ENCODE data around the gene NLRX1.
A peak's percentile ranks its signal among the peaks of the same experiment; 100 is the strongest.
"Not testable (repeated sequence)": the region's sequence is repeated elsewhere in the genome, so short reads cannot be mapped to it uniquely, and the experiment has no call there.

The NLRX1 gene

DNA sequence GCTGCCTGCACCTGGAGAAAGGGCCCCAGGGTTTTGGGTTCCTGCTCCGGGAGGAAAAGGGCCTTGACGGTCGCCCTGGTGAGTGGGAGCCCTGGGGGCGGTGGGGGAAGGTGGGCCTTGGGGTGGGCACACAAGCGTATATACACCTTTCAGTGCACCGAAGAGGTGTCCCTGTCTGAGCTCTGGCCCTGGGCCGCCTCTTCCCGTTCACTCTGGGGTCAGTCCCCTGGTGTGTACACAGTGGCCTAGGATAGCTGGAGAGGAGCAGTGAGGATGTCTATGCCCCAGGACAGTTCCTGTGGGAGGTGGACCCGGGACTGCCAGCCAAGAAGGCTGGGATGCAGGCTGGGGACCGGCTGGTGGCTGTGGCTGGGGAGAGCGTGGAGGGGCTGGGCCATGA lies 19.5 kb downstream of the NLRX1 start:
- DNase-seq = no peak

DNA sequence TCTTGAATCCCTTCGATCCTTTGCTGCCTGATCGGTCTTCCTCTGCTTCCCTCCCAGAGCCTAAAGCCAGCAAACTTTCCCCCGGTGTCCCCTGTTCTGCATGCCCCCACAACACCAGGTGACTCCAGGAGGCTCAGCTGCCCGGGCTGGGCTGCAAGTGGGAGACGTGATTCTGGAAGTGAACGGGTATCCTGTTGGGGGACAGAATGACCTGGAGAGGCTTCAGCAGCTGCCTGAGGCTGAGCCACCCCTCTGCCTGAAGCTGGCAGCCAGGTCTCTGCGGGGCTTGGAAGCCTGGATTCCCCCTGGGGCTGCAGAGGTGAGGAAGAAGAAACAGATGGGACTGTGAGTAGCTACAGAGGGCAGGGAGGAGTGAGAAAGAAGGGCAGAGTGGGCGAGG lies 20.4 kb downstream of the NLRX1 start:
- DNase-seq = no peak

DNA sequence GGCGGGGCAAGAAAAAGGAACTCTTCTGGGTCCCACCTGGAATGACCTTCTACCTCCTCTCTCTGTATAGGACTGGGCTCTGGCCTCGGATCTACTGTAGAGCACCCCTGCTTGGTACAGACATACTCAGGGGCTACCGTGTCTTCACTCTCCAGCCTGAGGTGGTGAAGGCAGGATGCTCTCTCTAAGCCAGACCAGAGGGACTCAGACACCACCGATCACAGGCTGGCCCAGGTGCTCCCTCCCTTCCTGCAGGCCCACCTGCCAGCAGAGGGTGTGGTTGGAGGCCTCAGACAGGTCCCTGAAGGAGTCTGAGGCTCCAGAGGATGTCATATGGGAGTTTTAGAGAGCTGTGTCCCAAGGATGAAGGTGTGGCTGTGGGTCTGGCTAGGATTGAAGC lies 20.9 kb downstream of the NLRX1 start:
- peak; percentile 8 for DNase-seq

DNA sequence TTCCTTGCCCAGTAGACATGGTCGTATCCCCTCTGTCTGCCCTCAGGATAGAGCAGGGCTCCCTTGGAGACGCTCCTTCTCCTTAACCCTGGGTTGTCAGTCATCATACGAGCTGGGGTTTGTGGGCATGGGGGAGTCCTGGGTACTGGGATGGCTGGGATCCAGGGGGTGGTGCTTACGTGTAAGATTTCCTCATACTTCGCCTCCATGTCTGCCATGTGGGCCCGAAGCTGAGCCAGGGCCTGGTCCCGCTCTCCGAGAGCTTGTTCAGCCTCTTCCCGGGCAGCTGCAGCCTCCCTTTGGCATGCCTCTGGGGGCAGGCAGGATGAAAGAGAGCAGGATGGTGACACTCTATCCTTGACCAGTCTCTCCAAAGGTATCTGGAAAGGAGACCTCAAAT lies 22.0 kb downstream of the NLRX1 start:
- no peak for DNase-seq

DNA sequence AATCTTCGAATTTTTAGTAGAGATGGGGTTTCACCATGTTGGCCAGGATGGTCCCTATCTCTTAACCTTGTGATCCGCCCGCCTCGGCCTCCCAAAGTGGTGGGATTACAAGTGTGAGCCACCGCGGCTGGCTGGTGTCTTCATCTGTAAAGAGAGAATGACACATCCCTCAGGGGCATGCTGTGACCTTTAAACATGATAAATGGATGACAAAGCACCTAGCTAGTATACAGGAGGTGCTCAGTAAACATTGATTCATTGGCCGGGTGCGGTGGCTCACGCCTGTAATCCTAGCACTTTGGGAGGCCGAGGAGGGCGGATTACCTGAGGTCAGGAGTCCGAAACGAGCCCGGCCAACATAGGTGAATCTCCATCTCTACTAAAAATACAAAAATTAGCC lies 22.7 kb downstream of the NLRX1 start:
- DNase-seq = not testable (repeated sequence)

DNA sequence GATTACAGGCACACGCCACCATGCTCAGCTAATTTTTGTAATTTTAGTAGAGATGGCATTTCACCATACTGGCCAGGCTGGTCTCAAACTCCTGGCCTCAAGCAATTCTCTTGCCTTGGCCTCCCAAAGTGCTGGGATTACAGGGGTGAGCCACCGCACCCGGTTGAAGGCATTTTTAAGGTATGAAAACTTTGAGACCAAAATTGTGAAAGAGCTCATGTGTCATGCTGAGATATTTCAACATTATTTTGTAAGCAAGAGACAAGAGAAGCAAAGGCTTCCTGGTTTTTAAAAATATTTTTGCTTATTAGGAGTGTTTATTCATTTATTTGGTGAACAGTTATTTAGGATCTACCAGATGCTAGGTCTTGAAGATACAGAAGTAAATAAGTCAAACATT lies 23.6 kb downstream of the NLRX1 start:
- no peak for DNase-seq

DNA sequence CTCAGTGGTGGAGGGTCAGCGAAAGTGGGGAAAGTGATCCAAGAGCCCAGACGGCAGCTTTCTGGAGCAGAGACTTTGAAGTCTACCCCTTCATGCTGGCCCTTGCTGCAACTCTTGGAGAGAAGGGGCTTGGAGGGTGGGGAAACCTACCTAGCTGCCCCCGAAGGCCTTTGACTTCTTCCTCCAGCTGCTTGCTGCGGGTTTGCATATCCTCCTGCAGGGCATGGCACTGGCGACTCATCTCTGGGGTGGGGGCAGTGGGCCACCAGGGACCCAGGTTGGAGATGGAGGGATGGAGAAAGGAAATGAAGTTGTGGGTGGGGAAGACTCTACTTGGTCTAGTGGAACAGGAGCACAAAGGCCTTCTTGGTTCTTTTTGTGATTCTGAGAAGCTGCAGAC lies 24.5 kb downstream of the NLRX1 start:
- DNase-seq = no peak

DNA sequence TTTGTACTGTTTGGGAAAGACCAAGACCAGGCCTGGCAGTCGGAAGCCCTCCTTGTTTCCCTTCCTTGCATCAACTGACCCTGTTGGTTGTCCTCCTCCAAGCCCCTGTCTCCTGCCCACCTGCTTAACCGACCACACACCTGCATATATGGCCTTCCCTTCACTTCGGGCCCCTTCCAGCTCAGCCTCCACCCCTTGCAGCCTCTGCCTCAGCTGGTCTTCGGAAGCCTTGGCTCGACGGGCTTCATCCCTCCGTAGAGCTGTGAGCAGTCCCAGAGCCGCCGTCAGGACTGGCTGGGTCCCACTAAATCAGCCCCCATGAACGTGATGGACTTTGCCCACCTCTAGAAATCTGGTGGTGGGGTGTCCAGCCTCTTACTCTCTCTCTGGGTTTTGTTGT lies 25.1 kb downstream of the NLRX1 start:
- no peak for DNase-seq

DNA sequence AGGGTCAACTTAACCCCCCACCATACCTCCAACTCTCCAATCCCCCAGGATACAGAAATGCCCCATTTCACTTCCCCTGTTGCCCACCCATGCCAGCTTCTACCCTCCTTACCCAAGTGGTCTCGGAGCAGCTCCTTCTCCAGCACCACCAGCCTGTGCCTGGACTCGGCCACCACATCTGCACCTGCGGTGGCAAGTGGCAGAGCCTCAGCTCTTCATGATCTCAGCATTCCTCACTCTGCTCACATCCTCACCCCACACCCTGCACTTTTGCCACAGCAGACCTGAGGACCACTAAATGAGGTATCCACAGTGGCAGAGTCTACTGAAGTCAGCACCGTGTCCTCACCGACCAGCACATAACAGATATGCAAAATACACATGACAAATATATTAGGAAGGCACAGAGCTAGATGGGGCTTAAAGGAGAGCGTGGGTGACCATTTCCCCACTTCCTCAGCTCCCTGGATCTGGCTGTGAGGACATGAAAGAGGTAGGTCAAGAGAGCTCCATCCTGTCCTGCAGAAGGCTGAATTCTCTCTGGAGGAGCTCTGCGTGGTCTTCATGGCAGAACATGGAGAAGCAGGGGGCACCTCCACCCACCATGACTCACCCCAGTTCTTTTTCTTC lies 26.4 kb downstream of the NLRX1 start:
- no peak for DNase-seq

DNA sequence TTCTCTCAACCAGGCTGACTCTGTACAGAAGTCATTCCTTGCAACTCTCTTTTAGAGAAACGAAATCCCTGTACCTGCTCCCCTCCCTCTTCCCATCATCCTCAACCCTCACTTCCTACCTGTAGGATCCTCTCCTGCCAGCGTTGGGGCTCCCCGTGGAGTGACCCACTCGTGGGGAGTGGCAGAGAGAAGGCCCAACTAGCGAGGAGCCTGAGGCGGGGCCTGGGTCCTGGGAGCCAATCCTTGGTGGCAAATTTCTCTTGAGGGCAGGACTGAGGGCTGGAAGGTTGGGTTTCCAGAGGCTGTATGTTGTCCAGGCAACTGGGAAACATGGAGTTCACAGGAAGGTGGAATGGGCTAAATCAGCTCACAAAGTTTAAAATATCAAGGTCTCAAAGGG lies 27.2 kb downstream of the NLRX1 start:
- no peak for DNase-seq

DNA sequence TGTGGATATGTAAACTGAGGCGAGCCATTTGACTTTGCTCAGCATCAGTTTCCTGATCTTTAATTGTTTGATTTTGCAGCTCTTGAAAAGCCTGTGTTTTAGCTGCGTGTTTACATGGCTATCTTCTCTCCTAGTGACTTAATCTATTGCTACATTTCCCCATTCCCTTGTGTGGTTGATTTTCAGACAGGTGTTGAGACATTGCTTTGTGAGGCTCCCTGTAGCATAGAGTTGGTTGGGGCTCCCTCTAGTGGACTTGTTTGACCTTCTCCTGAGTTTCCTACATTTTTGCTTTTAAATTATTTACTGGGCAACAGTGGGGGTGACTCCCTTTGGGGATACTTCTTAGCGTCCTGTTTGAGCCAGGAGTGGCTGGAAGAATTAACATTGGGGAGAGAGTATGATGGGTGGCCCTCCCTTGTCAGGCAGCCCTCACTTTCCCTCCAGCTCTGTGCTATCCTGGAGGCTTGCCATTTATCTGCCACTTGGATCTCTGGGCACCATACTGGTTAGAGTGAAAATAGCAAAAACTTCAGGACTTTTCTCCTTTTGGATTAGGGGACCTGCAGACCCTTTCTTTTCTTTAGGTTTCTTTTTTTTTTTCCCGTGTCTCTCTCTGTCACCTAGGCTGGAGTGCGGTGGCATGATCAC lies 28.4 kb downstream of the NLRX1 start:
- peak; percentile 81 for DNase-seq

DNA sequence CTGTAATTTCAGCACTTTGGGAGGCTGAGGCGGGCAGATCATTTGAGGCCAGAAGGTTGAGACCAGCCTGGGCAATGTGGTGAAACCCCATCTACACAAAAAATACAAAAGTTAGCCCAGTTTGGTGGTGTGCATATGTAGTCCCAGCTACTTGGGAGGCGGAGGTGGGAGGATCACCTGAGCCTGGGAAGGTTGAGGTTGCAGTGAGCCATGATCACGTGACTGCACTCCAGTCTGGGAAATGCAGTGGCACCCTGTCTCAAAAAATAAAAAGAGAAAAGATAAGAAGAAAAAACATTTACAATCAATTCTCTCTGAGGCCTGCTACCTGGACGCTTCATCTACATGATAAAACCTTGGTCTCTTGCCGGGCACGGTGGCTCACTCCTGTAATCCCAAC lies 30.4 kb downstream of the NLRX1 start:
- DNase-seq = no peak

DNA sequence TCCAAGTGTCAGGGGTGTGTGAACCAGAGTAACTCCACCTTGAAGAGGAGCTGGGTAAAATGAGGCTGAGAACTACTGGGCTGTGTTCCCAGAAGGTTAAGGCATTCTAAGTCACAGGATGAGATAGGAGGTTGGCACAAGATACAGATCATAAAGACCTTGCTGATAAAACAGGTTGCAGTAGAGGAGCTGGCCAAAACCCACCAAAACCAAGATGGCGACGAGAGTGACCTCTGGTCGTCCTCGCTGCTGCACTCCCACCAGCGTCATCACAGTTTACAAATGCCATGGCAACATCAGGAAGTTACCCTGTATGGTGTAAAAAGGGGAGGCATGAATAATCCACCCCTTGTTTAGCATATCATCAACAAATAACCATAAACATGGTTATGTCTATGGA lies 32.7 kb downstream of the NLRX1 start:
- not testable (repeated sequence) for DNase-seq

DNA sequence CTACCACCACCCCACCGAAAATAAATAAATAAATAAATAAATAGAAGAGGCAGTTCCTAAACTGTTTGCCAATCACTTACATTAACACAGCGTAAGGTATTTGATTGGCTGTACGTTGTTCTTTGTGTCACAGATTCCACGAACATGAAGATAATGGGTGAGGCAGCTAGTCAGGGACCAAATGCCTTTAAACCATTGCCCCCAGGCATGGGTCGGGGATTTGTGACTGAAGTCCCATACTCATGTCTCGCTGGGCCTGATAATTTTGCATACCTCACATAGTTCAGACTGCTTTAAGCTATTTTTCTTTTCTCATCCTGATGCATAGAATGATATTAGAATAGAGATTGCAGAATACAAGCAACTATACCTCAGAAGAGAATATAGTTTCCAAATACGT lies 34.0 kb downstream of the NLRX1 start:
- DNase-seq = no peak

DNA sequence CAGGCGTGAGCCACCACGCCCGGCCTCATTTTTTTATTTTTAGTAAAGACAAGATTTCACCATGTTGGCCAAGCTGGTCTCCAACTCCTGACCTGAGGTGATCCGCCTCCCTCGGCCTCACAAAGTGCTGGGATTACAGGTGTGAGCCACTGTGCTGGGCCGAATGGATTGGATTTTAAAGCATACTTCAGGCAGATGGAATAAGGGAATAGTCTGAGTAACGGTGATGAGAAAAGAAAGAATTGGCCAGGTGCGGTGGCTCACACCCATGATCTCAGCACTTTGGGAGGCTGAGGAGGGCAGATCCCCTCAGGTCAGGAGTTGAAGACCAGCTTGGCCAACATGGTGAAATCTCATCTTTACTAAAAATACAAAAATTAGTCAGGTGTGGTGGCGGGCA lies 35.5 kb downstream of the NLRX1 start:
- no peak for DNase-seq

DNA sequence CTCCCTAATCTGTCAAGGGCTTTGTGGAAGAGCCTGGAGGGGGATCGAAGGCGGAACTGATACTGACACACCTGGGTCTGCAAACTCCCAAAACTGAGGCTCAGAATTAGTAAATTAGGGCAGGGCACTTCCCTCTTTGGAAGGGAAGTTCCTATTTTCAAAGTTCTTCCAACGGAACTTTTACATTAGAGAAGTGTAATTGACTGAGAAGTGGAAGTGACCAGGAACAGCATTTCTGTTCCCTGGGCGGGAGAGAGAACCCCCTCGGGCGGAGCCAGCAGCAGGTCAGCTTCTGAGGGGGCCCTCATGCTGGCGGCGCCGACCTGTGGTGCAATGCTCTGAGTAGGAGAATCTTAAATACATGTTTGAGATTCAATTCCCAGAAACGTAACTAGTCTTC lies 36.6 kb downstream of the NLRX1 start:
- DNase-seq = peak; percentile 39

DNA sequence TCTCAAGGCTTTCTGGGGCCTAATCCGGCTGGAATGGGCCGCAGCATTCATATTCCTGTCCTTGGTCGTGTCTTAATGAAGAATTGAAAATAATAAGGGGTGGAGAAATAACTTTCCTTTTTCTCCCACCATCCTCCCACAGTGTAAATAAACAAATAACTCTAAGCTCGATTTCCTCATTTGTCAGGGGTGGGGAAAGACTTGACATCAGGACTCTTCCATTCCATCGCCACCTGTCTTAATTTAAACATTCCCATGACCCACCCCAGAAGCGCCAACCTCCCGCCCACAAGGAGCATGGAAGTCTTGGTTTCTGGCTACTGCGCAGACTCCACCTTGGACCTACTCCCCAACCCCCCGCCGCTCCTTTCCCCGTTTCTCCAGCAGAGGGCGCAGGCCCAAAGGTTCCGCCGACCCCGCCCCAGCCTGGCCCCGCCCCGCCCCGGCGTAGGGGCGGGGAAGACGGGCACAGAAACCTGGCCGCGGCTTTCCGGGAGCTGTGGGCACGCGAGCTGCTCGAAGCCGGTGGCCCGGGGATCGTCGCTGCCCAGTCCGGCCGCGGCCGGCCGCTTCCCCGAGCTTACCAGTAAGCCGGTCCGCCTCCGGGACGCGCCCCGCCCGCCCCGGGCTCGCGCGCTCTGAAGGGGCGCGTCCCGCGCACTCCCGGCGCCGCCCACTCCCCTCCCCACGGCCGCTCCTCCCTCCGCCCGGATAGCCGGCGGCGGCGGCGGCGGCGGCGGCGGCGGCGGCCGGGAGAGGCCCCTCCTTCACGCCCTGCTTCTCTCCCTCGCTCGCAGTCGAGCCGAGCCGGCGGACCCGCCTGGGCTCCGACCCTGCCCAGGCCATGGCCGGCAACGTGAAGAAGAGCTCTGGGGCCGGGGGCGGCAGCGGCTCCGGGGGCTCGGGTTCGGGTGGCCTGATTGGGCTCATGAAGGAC lies 37.3 kb downstream of the NLRX1 start, which contains the start of gene CBL:
TSS of gene CBL (plus strand) at position 766 of the 937 bp plus-strand sequence. CDS start at position 845, 79 bp downstream.
- DNase-seq = peak; percentile 88

DNA sequence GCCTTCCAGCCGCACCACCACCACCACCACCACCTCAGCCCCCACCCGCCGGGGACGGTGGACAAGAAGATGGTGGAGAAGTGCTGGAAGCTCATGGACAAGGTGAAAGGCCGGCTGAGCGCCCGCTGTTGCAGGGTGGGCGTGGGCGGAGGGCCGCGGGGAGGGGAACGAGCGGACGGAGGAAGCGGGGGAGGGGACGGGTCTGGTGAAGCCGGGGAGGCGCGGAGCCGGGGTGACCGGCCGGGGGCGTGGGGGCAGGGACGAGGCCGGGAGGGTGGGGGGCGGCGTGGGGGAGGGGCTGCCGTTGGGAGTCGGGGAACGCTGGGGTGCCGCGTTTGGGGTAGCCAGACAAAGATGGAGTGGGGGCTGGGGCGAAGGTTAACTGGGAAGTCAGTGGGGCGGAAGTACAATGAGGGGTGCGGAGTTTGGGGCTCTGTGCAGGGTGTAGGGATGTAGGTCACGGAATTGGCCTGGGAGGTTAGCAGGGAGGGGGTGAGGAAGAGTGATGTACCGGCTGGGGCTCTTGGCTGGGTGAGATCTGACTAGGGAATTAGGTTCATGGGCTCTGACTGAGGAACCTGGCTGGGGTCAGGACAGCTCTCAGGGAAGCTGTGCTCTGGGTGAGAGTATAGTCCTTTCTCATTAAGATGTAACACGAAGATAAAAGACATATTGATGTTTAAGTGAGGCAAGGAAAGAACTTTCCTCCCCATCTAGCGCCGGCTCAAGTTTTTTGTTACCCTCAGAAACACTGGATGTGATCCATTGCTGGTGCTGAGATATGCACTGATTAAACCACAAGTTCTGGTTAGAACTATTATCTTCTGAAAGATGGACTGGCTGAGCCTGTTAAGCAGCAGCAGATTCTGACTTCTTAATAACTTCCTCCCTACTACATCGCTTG lies 38.2 kb downstream of the NLRX1 start:
- peak; percentile 29 for DNase-seq

DNA sequence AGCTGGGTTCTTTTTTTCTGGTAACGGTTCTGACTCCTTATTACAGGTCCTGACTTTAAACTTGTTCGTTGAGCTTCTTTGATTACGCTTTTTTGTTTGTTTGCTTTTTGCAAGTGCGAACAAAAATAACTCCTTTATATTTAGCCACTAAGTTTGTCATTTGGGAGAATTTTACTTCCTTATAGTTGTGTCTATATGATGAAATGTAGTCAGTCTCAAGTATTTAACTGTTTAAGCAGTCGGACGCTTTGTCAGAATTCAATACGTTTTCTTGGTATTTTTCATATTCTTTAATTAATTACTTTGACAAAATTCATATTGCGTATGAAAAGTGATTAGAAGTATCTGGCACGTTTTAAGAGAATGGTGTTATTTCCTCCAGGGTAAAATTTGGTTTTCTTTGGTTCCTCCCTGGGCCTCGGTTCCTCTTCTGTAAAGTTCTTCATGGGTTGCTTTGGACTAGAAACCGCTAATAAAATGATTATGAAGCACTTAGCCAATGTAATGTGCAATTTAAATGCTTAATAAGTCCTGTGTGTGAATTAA lies 39.0 kb downstream of the NLRX1 start:
- DNase-seq = no peak

DNA sequence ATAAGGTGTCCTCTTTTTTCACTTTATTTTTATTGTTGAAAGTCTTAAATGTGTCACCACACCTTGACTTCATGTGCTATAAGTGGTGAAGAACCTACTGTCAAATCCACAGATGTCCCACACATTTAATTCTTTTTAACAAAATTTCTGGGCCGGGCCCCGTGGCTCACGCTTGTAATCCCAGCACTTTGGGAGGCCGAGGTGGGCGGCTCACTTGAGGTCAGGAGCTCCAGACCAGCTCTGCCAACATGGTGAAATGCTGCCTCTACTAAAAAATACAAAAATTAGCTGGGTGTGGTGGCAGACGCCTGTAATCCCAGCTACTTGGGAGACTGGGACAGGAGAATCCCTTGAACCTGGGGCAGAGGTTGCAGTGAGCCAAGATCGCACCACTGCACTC lies 40.7 kb downstream of the NLRX1 start:
- no peak for DNase-seq

DNA sequence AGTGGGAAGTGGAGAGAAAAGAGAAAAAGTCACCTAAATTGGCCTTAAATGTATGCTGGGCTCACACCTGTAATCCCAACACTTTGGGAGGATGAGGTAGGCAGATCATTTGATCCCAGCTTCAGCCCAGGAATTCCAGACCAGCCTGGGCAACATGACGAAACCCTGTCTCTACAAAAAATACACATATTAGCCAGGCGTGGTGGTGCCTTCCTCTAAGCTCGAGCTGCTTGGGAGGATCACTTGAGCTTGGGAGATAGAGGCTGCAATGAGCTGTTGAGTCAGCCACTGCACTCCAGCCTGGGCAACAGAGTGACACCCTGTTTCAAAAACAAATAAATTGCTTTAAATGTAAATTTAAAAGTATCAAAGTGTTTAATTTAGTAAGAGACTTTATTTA lies 41.5 kb downstream of the NLRX1 start:
- DNase-seq = no peak

DNA sequence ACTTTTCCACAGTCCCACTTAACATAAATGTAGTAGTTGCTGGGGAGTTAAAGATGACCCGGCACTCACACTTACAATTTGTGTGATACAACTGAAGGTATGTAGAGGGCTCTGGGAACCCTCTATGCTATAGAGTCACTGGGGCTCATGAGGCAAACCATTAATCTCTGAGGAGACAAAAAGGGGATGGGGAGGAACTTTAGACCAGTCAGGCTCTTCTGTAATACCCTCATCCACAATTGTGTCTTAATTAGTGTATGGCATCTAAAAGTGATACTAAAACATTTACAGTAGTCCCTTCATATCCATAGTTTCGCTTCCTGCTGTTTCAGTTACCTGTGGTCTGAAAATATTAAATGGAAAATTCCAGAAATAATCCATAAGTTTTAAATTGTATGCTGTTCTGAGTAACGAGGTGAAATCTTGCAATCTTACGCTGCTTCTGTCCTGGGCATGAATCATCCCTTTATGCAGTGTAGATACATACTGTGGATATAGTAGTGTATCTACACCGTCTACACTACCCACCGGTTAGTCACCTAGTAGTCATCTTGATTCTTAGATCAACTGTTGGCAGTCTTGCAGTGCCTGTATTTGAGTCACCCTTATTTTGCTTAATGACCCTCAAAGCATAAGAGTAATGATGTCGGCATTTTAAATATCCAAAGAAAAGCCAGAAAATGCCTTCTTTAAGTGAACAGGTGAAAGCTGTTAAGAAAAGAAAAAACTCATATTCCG lies 49.8 kb downstream of the NLRX1 start:
- no peak for DNase-seq

Data from RPMI8226 (cell line).